Spleen (tissue), 7 donors: ENCODE data around the gene GNB3.

Experiments
- CTCF ChIP-seq, 11 experiments: fragments of 200-600 bp in 7 of 11; fragments of 450-650 bp in 4 of 11; sonication (generic) in 4 of 11; IDR thresholded peaks in 8 of 11; conservative IDR thresholded peaks in 3 of 11; 1 replicate in 7 of 11; 2 replicates in 4 of 11; pipeline versions ENCODE4 v1.4.0 to v1.8.0; 2016 to 2021; ENCODE audit warnings: antibody characterized with exemption in 11 of 11, inconsistent platforms in 4 of 11, mild to moderate bottlenecking in 1 of 11
- POLR2AphosphoS5 ChIP-seq, 3 donors: sonication (generic); formaldehyde crosslinking; IDR thresholded peaks; one replicate each; pipeline ENCODE4 v1.5.1; 2017; ENCODE audit warnings: antibody characterized with exemption in 3 of 3
- donor health status: DM: no; HTN: no; CAD: no; lungs with moderate emphysema.
- donor health status: DM: no; HTN: no; CAD: no.
- donor health status: DM: no; HTN: no; CAD: no.

DNA sequence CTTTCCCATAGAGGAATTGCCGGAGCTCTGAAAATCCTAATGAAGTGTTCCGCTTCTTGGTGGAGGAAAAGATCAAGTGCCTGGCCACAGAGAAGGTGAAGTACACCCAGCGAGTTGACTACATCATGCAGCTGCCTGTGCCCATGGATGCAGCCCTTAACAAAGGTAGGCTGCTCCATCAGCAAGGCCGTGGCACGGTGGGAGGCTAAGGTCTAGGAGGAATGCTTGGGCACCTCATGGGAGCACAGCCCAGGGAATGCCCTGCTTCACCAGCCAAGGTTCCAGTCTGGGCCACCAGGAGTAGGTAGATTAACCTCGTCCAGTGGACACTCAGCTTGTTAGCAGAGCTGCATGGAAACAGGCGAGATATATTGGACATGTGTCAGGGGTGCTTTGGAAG, 20.2 kb downstream of the GNB3 start:
- no peak for TF ChIP-seq CTCF (IDR thresholded peaks at IDR 0.05 in 8 of 11, conservative IDR thresholded peaks at IDR 0.05 in 3 of 11)
- no peak for TF ChIP-seq POLR2AphosphoS5 (IDR thresholded peaks at IDR 0.05)
